Testis (tissue), 2 donors: ENCODE measurements around the gene PSTK.

Experiments
- CTCF ChIP-seq, 3 experiments: fragments of 450-650 bp in 2 of 3; fragments of 200-600 bp in 1 of 3; sonication (generic) in 1 of 3; IDR thresholded peaks; one replicate each; pipeline ENCODE4 v1.5.1; 2016 to 2019; ENCODE audit warnings: antibody characterized with exemption in 3 of 3, mild to moderate bottlenecking in 2 of 3, moderate library complexity in 1 of 3
- POLR2A ChIP-seq: fragments of 450-650 bp; IDR thresholded peaks from one replicate; pipeline ENCODE4 v1.6.1; 2017; ENCODE audit warnings: antibody characterized with exemption, mild to moderate bottlenecking, moderate library complexity

- TF ChIP-seq CTCF (IDR thresholded peaks at IDR 0.05) (no peak), POLR2A (no peak)
These were observed 58.8 kb downstream of the PSTK start for GRCh38 chr10:123038782-123039631.
